Right lobe of liver (tissue), 6 donors: ENCODE data around the gene WNT4. TPM values are rescaled to one million over a fixed set of nuclear protein-coding genes. Genes with fewer than 3 reads are reported as not detected.
A peak's percentile ranks its signal among the peaks of the same experiment; 100 is the strongest.

Experiments
- ATAC-seq, 4 donors: fragments of 200-7000 bp; cut with Tn5 transposase; one replicate each; pipeline ENCODE4 v1.9.1; 2020; ENCODE audit warnings: mild to moderate bottlenecking in 4 of 4, moderate library complexity in 4 of 4
- DNase-seq, 3 donors: peaks; one replicate each; pipeline ENCODE4 v3.0.0-alpha.2; 2020
- H3K27ac ChIP-seq, 3 donors: fragments of 200-600 bp; one replicate each; pipeline ENCODE4 v1.8.0; 2022
- H3K27me3 ChIP-seq, 2 donors: fragments of 200-600 bp; one replicate each; pipeline ENCODE4 v1.8.0; 2022
- H3K36me3 ChIP-seq, 4 donors: fragments of 200-600 bp; sonication (generic) in 1 of 4; one replicate each; pipeline versions ENCODE4 v1.5.1 to v1.8.0; 2017 to 2022; ENCODE audit warnings: control low read depth in 1 of 4
- H3K4me1 ChIP-seq, 4 donors: fragments of 200-600 bp; sonication (generic) in 1 of 4; one replicate each; pipeline versions ENCODE4 v1.5.1 to v1.8.0; 2017 to 2022; ENCODE audit warnings: control low read depth in 1 of 4
- H3K4me3 ChIP-seq, 3 donors: fragments of 200-600 bp; one replicate each; pipeline ENCODE4 v1.8.0; 2022
- H3K9me3 ChIP-seq, 4 donors: fragments of 200-600 bp; sonication (generic) in 1 of 4; one replicate each; pipeline versions ENCODE4 v1.5.1 to v1.8.0; 2017 to 2022; ENCODE audit warnings: control low read depth in 1 of 4
- CTCF ChIP-seq, 4 donors: fragments of 200-600 bp in 3 of 4; fragments of 450-650 bp in 1 of 4; IDR thresholded peaks; one replicate each; pipeline versions ENCODE4 v1.5.1 to v1.8.0; 2016 to 2022; ENCODE audit warnings: antibody characterized with exemption in 4 of 4, mild to moderate bottlenecking in 2 of 4
- POLR2A ChIP-seq: fragments of 450-650 bp; IDR thresholded peaks from one replicate; pipeline ENCODE4 v1.6.1; 2017; ENCODE audit warnings: antibody characterized with exemption, mild to moderate bottlenecking
- WGBS: methylation state at CpG from one replicate; pipeline ENCODE4 v1.1.6; 2018; ENCODE audit warnings: low coverage, low lambda C conversion rate; ENCODE audit not compliant: insufficient coverage; ENCODE audit errors: missing lambda C conversion rate; 5-methylcytosine and 5-hydroxymethylcytosine counted together
- intact Hi-C, 2 donors: fragments of 100-400 bp; cut with DNase I; formaldehyde crosslinking; loops; one replicate each; pipeline versions ENCODE4 v1.11.2 to v1.14.1; 2022
- total RNA-seq, 6 experiments: library from RNA; depleted of rRNA in 2 of 6; stranded (reverse); fragments of >200 nt in 2 of 6; fragmentation: NEBNext Ultra II Directional in 3 of 6; extraction: Animal tissue kit (Norgen Biotek cat#: 25700) in 3 of 6; gene quantifications; one replicate each; pipeline versions ENCODE4 v1.1.0 to v1.2.4, GENCODE V29; 2016 to 2023
- donor health status: DM: no; HTN: yes; CAD: no.
- donor health status: DM: no; HTN: no; CAD: no.
- donor health status: DM: no; HTN: no; CAD: no.
- donor health status: DM: no; HTN: yes; CAD: no.
- donor health status: DM: no; HTN: yes; CAD: no.

The WNT4 gene
- total RNA-seq, 6 experiments from 2014 or later, result 0.06 to 0.46 (median 0.21) TPM; not detected in 2

- H3K36me3 ChIP-seq, result no peaks in the 10 kb centered on the region
- H3K4me1 ChIP-seq, result no peaks in the 10 kb centered on the region
- no peak overlapping the region for H3K4me3 ChIP-seq
- WGBS, result 92% methylated on average over 3 of the region's 3 CpGs
- H3K27me3 ChIP-seq, result no peaks in the 10 kb centered on the region
- H3K27ac ChIP-seq, result no peak overlapping the region
- ATAC-seq, result no peak
- intact Hi-C loops, result no loop called here
- no peak for TF ChIP-seq CTCF (IDR thresholded peaks at IDR 0.05)
- no peak for TF ChIP-seq POLR2A
- no peaks in the 10 kb centered on the region for H3K9me3 ChIP-seq
- no peak for DNase-seq
Measured at GRCh38 chr1:22110016-22110415, 32.9 kb downstream of the WNT4 start.

- Histone ChIP-seq H3K27ac (no peak overlapping the region), H3K27me3 (no peaks in the 10 kb centered on the region), H3K4me1 (no peaks in the 10 kb centered on the region), H3K9me3 (no peaks in the 10 kb centered on the region), H3K4me3 (no peak overlapping the region), H3K36me3 (no peaks in the 10 kb centered on the region)
- 43% methylated on average over 3 of the region's 11 CpGs for WGBS
- TF ChIP-seq CTCF (IDR thresholded peaks at IDR 0.05) (no peak), POLR2A (no peak)
- no peak for DNase-seq
- peak in 1 of 4 donors; percentile 15 for ATAC-seq
- intact Hi-C loops, result loop anchor here in 1 of 2 donors (10.0 kb wide), 1 partner anchor 306 kb away; no protein-coding TSS in a partner anchor
Measured at GRCh38 chr1:22108339-22109105, 34.4 kb downstream of the WNT4 start.

- TF ChIP-seq CTCF (IDR thresholded peaks at IDR 0.05), result no peak
- no peak for TF ChIP-seq POLR2A
- intact Hi-C loops, result loop anchor here in 1 of 2 donors (10.0 kb wide), 1 partner anchor 308 kb away; no protein-coding TSS in a partner anchor
- H3K27ac ChIP-seq, result no peak overlapping the region
Measured at GRCh38 chr1:22107126-22107525, 35.8 kb downstream of the WNT4 start.

GRCh38 chr1:22105611-22106207 is 37.2 kb downstream of the WNT4 start:
- intact Hi-C loops, result loop anchor here in 1 of 2 donors (10.0 kb wide), 1 partner anchor 309 kb away; no protein-coding TSS in a partner anchor
- ATAC-seq (peak; percentile 73 to 81 (median 75)), DNase-seq (no peak)
- WGBS, result 50% methylated on average over 5 of the region's 5 CpGs
- H3K9me3 ChIP-seq, result no peaks in the 10 kb centered on the region
- H3K36me3 ChIP-seq, result no peaks in the 10 kb centered on the region
- H3K4me3 ChIP-seq, result no peak overlapping the region
- H3K27ac ChIP-seq, result no peak overlapping the region
- TF ChIP-seq POLR2A, result no peak
- peak; percentile 77 to 84 (median 78) for TF ChIP-seq CTCF (IDR thresholded peaks at IDR 0.05)
- H3K4me1 ChIP-seq, result no peaks in the 10 kb centered on the region
- H3K27me3 ChIP-seq, result no peaks in the 10 kb centered on the region

More at GRCh38 chr1:22107126-22107525, 35.8 kb downstream of the WNT4 start:
- Histone ChIP-seq H3K4me1 (no peaks in the 10 kb centered on the region), H3K9me3 (no peaks in the 10 kb centered on the region), H3K36me3 (no peaks in the 10 kb centered on the region), H3K4me3 (no peak overlapping the region), H3K27me3 (no peaks in the 10 kb centered on the region)
- DNase-seq (no peak), ATAC-seq (no peak)
- 95% methylated on average over 5 of the region's 5 CpGs for WGBS
